BE2C (cell line): ENCODE measurements around the gene FGB.

Experiments
- DNase-seq: peaks from one replicate; pipeline ENCODE4 v3.0.0-alpha.2; 2020
- H3K27me3 ChIP-seq: fragments of 250-450 bp; sonication (Bioruptor Pico); 2 replicates; pipeline ENCODE4 v1.5.1; 2020; ENCODE audit warnings: mild to moderate bottlenecking
- H3K36me3 ChIP-seq: fragments of 250-450 bp; sonication (Bioruptor Pico); 2 replicates; pipeline ENCODE4 v1.5.1; 2020; ENCODE audit warnings: mild to moderate bottlenecking
- H3K4me1 ChIP-seq: fragments of 250-450 bp; sonication (Bioruptor Pico); 2 replicates; pipeline ENCODE4 v1.5.1; 2020
- H3K4me3 ChIP-seq: 2 replicates; pipeline ENCODE4 v1.5.1; 2011; ENCODE audit warnings: low read depth, low read length
- H3K9me3 ChIP-seq: fragments of 250-450 bp; sonication (Bioruptor Pico); 2 replicates; pipeline ENCODE4 v1.5.1; 2020
- TF ChIP-seq, protein P1 (sequence below): IDR thresholded peaks from 2 replicates; pipeline ENCODE4 v1.5.1; 2012; ENCODE audit warnings: mild to moderate bottlenecking, low read depth, low read length

Gene FGB

GRCh38 chr4:154560824-154561231, 2.0 kb upstream of the FGB start:
- no peaks in the 10 kb centered on the region for H3K4me1 ChIP-seq
- H3K9me3 ChIP-seq = no peaks in the 10 kb centered on the region
- TF ChIP-seq, protein P1, sequence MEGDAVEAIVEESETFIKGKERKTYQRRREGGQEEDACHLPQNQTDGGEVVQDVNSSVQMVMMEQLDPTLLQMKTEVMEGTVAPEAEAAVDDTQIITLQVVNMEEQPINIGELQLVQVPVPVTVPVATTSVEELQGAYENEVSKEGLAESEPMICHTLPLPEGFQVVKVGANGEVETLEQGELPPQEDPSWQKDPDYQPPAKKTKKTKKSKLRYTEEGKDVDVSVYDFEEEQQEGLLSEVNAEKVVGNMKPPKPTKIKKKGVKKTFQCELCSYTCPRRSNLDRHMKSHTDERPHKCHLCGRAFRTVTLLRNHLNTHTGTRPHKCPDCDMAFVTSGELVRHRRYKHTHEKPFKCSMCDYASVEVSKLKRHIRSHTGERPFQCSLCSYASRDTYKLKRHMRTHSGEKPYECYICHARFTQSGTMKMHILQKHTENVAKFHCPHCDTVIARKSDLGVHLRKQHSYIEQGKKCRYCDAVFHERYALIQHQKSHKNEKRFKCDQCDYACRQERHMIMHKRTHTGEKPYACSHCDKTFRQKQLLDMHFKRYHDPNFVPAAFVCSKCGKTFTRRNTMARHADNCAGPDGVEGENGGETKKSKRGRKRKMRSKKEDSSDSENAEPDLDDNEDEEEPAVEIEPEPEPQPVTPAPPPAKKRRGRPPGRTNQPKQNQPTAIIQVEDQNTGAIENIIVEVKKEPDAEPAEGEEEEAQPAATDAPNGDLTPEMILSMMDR = no peak
- no peaks in the 10 kb centered on the region for H3K36me3 ChIP-seq
- no peak overlapping the region for H3K4me3 ChIP-seq
- peaks cover 10% of the 10 kb centered on the region for H3K27me3 ChIP-seq
- no peak for DNase-seq

DNA sequence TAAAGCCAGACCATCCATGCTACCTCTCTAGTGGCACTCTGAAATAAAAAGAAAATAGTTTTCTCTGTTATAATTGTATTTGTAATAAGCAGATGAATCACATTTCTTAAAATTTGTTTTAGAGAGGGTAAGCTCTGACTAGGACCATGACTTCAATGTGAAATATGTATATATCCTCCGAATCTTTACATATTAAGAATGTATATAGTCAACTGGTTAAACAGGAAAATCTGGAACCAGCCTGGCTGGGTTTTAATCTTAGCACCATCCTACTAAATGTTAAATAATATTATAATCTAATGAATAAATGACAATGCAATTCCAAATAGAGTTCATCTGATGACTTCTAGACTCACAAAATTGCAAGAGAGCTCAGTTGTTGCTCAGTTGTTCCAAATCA, 1.5 kb downstream of the FGB start:
- Histone ChIP-seq H3K9me3 (no peaks in the 10 kb centered on the region), H3K4me1 (no peaks in the 10 kb centered on the region), H3K4me3 (no peak overlapping the region), H3K27me3 (peaks cover 25% of the 10 kb centered on the region), H3K36me3 (no peaks in the 10 kb centered on the region)
- TF ChIP-seq, protein P1 = no peak
- DNase-seq = no peak

DNA sequence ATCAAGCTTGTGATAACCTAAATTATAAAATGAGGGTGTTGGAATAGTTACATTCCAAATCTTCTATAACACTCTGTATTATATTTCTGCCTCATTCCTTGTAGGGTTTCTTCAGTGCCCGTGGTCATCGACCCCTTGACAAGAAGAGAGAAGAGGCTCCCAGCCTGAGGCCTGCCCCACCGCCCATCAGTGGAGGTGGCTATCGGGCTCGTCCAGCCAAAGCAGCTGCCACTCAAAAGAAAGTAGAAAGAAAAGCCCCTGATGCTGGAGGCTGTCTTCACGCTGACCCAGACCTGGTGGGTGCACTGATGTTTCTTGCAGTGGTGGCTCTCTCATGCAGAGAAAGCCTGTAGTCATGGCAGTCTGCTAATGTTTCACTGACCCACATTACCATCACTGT, 2.9 kb downstream of the FGB start:
- Histone ChIP-seq H3K9me3 (no peaks in the 10 kb centered on the region), H3K36me3 (no peaks in the 10 kb centered on the region), H3K4me1 (no peaks in the 10 kb centered on the region), H3K27me3 (peaks cover 25% of the 10 kb centered on the region), H3K4me3 (no peak overlapping the region)
- DNase-seq = no peak
- TF ChIP-seq, protein P1 = no peak

GRCh38 chr4:154566639-154567204, 3.9 kb downstream of the FGB start:
- TF ChIP-seq, protein P1 = no peak
- Histone ChIP-seq H3K4me1 (no peaks in the 10 kb centered on the region), H3K36me3 (no peaks in the 10 kb centered on the region), H3K9me3 (no peaks in the 10 kb centered on the region), H3K27me3 (peaks cover 28% of the 10 kb centered on the region), H3K4me3 (no peak overlapping the region)
- no peak for DNase-seq

DNA sequence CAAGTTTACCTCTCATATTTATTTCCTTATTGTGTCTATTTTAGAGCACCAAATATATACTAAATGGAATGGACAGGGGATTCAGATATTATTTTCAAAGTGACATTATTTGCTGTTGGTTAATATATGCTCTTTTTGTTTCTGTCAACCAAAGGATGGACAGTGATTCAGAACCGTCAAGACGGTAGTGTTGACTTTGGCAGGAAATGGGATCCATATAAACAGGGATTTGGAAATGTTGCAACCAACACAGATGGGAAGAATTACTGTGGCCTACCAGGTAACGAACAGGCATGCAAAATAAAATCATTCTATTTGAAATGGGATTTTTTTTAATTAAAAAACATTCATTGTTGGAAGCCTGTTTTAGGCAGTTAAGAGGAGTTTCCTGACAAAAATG, 6.2 kb downstream of the FGB start:
- Histone ChIP-seq H3K9me3 (no peaks in the 10 kb centered on the region), H3K36me3 (no peaks in the 10 kb centered on the region), H3K27me3 (peaks cover 38% of the 10 kb centered on the region), H3K4me3 (no peak overlapping the region), H3K4me1 (no peaks in the 10 kb centered on the region)
- TF ChIP-seq, protein P1 = no peak
- DNase-seq = no peak

DNA sequence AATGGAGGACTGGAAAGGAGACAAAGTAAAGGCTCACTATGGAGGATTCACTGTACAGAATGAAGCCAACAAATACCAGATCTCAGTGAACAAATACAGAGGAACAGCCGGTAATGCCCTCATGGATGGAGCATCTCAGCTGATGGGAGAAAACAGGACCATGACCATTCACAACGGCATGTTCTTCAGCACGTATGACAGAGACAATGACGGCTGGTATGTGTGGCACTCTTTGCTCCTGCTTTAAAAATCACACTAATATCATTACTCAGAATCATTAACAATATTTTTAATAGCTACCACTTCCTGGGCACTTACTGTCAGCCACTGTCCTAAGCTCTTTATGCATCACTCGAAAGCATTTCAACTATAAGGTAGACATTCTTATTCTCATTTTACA, 6.8 kb downstream of the FGB start:
- Histone ChIP-seq H3K36me3 (no peaks in the 10 kb centered on the region), H3K4me3 (no peak overlapping the region), H3K9me3 (no peaks in the 10 kb centered on the region), H3K27me3 (peaks cover 38% of the 10 kb centered on the region), H3K4me1 (no peaks in the 10 kb centered on the region)
- TF ChIP-seq, protein P1 = no peak
- no peak for DNase-seq
